Trophoblast cell (in vitro differentiated cells and primary cell): ENCODE results near the gene ACACB.

Experiments
- DNase-seq, 2 donors: peaks; one replicate each; pipeline ENCODE4 v3.0.0-alpha.2; 2016
- H2AFZ ChIP-seq: 2 replicates; pipeline ENCODE4 v1.6.1; 2013; ENCODE audit warnings: low read length, moderate library complexity, mild to moderate bottlenecking; ENCODE audit not compliant: insufficient read depth, poor library complexity
- H2AK5ac ChIP-seq: 2 replicates; pipeline ENCODE4 v1.6.1; 2013; ENCODE audit warnings: mild to moderate bottlenecking, low read length
- H2BK120ac ChIP-seq: 2 replicates; pipeline ENCODE4 v1.6.1; 2013; ENCODE audit warnings: low read length, mild to moderate bottlenecking, moderate library complexity; ENCODE audit not compliant: insufficient read depth, poor library complexity
- H2BK12ac ChIP-seq: 2 replicates; pipeline ENCODE4 v1.6.1; 2013; ENCODE audit warnings: mild to moderate bottlenecking, low read length, moderate library complexity
- H2BK5ac ChIP-seq: 2 replicates; pipeline ENCODE4 v1.6.1; 2013; ENCODE audit warnings: low read length, low read depth, moderate library complexity, mild to moderate bottlenecking; ENCODE audit not compliant: poor library complexity
- H3K14ac ChIP-seq: 2 replicates; pipeline ENCODE4 v1.6.1; 2013; ENCODE audit warnings: mild to moderate bottlenecking, low read length
- H3K18ac ChIP-seq: 2 replicates; pipeline ENCODE4 v1.6.1; 2013; ENCODE audit warnings: mild to moderate bottlenecking, low read length
- H3K23ac ChIP-seq: 2 replicates; pipeline ENCODE4 v1.6.1; 2013; ENCODE audit warnings: low read length
- H3K27ac ChIP-seq: 2 replicates; pipeline ENCODE4 v1.5.1; 2013; ENCODE audit warnings: low read depth, mild to moderate bottlenecking, inconsistent platforms, low read length, moderate library complexity
- H3K27me3 ChIP-seq: 2 replicates; pipeline ENCODE4 v1.6.1; 2013; ENCODE audit warnings: inconsistent platforms, mild to moderate bottlenecking, low read length, moderate library complexity; ENCODE audit not compliant: insufficient read depth
- H3K36me3 ChIP-seq, 2 experiments: 1 replicate in 1 of 2; 2 replicates in 1 of 2; pipeline ENCODE4 v1.6.1; 2013; ENCODE audit warnings: low read length in 2 of 2, mild to moderate bottlenecking in 2 of 2, moderate library complexity in 1 of 2; ENCODE audit not compliant: insufficient read depth in 2 of 2, control insufficient read depth in 1 of 2
- H3K4ac ChIP-seq: 2 replicates; pipeline ENCODE4 v1.6.1; 2013; ENCODE audit warnings: low read depth, mild to moderate bottlenecking, low read length, moderate library complexity
- H3K4me1 ChIP-seq, 2 experiments: 1 replicate in 1 of 2; 2 replicates in 1 of 2; pipeline ENCODE4 v1.6.1; 2013; ENCODE audit warnings: low read length in 2 of 2, mild to moderate bottlenecking in 2 of 2, moderate library complexity in 1 of 2; ENCODE audit not compliant: insufficient read depth in 2 of 2, control insufficient read depth in 1 of 2
- H3K4me2 ChIP-seq: 2 replicates; pipeline ENCODE4 v1.6.1; 2013; ENCODE audit warnings: inconsistent platforms, mild to moderate bottlenecking, low read length, moderate library complexity
- H3K4me3 ChIP-seq: 2 replicates; pipeline ENCODE4 v1.5.1; 2013; ENCODE audit warnings: mild to moderate bottlenecking, low read depth, low read length, inconsistent platforms
- H3K79me1 ChIP-seq: one replicate; pipeline ENCODE4 v1.6.1; 2013; ENCODE audit warnings: low read length
- H3K79me2 ChIP-seq: 2 replicates; pipeline ENCODE4 v1.6.1; 2013; ENCODE audit warnings: low read length, mild to moderate bottlenecking; ENCODE audit not compliant: control insufficient read depth, insufficient read depth, poor library complexity
- H3K9ac ChIP-seq: 2 replicates; pipeline ENCODE4 v1.6.1; 2013; ENCODE audit warnings: mild to moderate bottlenecking, low read length
- H3K9me3 ChIP-seq: 2 replicates; pipeline ENCODE4 v1.6.1; 2013; ENCODE audit warnings: low read depth, mild to moderate bottlenecking, control low read depth, inconsistent platforms, low read length; ENCODE audit not compliant: insufficient read depth
- H4K12ac ChIP-seq: 2 replicates; pipeline ENCODE4 v1.6.1; 2013; ENCODE audit warnings: low read depth, mild to moderate bottlenecking, low read length, moderate library complexity
- H4K8ac ChIP-seq: 2 replicates; pipeline ENCODE4 v1.6.1; 2013; ENCODE audit warnings: low read depth, mild to moderate bottlenecking, low read length, moderate library complexity
- H4K91ac ChIP-seq: one replicate; pipeline ENCODE4 v1.6.1; 2013; ENCODE audit warnings: low read depth, mild to moderate bottlenecking, low read length, moderate library complexity
- WGBS: extraction: QIAGEN DNeasy Blood & Tissue Kit; methylation state at CpG from one replicate; pipeline ENCODE4 v1.1.7; 2013; ENCODE audit warnings: missing lambda C conversion rate; ENCODE audit not compliant: insufficient read length, insufficient coverage; ENCODE audit errors: extremely low coverage; 5-methylcytosine and 5-hydroxymethylcytosine counted together

ACACB gene

DNA sequence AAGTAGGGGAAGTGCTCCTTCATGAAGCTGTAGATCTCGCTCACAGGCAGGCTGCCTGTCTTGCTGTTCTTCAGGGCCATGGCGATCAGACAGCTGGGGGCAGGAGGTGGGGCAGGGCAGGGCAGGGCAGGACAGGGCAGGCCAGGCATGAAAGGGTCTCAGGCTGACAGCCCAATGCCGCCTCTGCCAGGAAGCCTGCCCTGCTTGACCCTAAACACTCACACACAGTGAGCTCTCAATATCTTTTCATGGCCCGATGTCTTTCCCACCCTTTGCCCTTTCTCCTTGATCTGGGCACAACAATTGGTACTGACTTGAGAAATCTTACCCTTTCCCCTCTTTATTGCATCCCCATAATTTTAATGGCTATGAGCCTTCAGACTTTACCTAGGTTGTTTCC is 170.3 kb downstream of the ACACB start:
- H4K12ac ChIP-seq = no peak overlapping the region
- H3K9me3 ChIP-seq = no peaks in the 10 kb centered on the region
- H3K4ac ChIP-seq = no peak overlapping the region
- no peak for DNase-seq
- H3K79me2 ChIP-seq = no peaks in the 10 kb centered on the region
- H2BK12ac ChIP-seq = no peak overlapping the region
- no peak overlapping the region for H3K4me3 ChIP-seq
- no CpG with 5 or more reads among the region's 4 CpGs for WGBS
- H2BK120ac ChIP-seq = no peak overlapping the region
- no peak overlapping the region for H3K4me2 ChIP-seq
- no peak overlapping the region for H2BK5ac ChIP-seq
- no peak overlapping the region for H3K9ac ChIP-seq
- no peak overlapping the region for H3K27ac ChIP-seq
- H2AK5ac ChIP-seq = no peak overlapping the region
- no peak overlapping the region for H3K18ac ChIP-seq
- no peak overlapping the region for H3K14ac ChIP-seq
- no peak overlapping the region for H3K23ac ChIP-seq
- H3K79me1 ChIP-seq = no peaks in the 10 kb centered on the region
- no peak overlapping the region for H4K91ac ChIP-seq
- H3K27me3 ChIP-seq = no peaks in the 10 kb centered on the region
- no peaks in the 10 kb centered on the region for H3K36me3 ChIP-seq
- H3K4me1 ChIP-seq = no peaks in the 10 kb centered on the region
- H2AFZ ChIP-seq = no peak overlapping the region
- H4K8ac ChIP-seq = no peak overlapping the region

- no peak overlapping the region for H4K8ac ChIP-seq
- H2BK12ac ChIP-seq = no peak overlapping the region
- H2BK120ac ChIP-seq = no peak overlapping the region
- no peak overlapping the region for H4K12ac ChIP-seq
- no peak overlapping the region for H3K18ac ChIP-seq
- no peaks in the 10 kb centered on the region for H3K79me2 ChIP-seq
- no peak overlapping the region for H3K4me3 ChIP-seq
- H3K27me3 ChIP-seq = no peaks in the 10 kb centered on the region
- H3K4me1 ChIP-seq = no peaks in the 10 kb centered on the region
- H3K79me1 ChIP-seq = no peaks in the 10 kb centered on the region
- no peak overlapping the region for H4K91ac ChIP-seq
- no peak overlapping the region for H3K23ac ChIP-seq
- no peaks in the 10 kb centered on the region for H3K36me3 ChIP-seq
- no peak overlapping the region for H3K4ac ChIP-seq
- H3K4me2 ChIP-seq = no peak overlapping the region
- H3K27ac ChIP-seq = no peak overlapping the region
- no CpG with 5 or more reads among the region's 7 CpGs for WGBS
- no peaks in the 10 kb centered on the region for H3K9me3 ChIP-seq
- DNase-seq = no peak
- H3K9ac ChIP-seq = no peak overlapping the region
- H2AK5ac ChIP-seq = no peak overlapping the region
- H2BK5ac ChIP-seq = no peak overlapping the region
- H2AFZ ChIP-seq = no peak overlapping the region
- no peak overlapping the region for H3K14ac ChIP-seq
Measured at GRCh38 chr12:109287181-109287580, 170.8 kb downstream of the ACACB start.

GRCh38 chr12:109287811-109288469 is 171.6 kb downstream of the ACACB start:
- Histone ChIP-seq H4K8ac (no peak overlapping the region), H3K27me3 (no peaks in the 10 kb centered on the region), H2BK5ac (no peak overlapping the region), H3K18ac (no peak overlapping the region), H3K27ac (no peak overlapping the region), H3K4me3 (no peak overlapping the region), H3K4me2 (no peak overlapping the region), H3K79me2 (no peaks in the 10 kb centered on the region), H3K36me3 (no peaks in the 10 kb centered on the region), H2BK12ac (no peak overlapping the region), H3K9ac (no peak overlapping the region), H2BK120ac (no peak overlapping the region), H3K79me1 (no peaks in the 10 kb centered on the region), H3K4ac (no peak overlapping the region), H4K12ac (no peak overlapping the region), H2AK5ac (no peak overlapping the region), H2AFZ (no peak overlapping the region), H3K14ac (no peak overlapping the region), H3K4me1 (no peaks in the 10 kb centered on the region), H4K91ac (no peak overlapping the region), H3K9me3 (no peaks in the 10 kb centered on the region), H3K23ac (no peak overlapping the region)
- no peak for DNase-seq
- no CpG with 5 or more reads among the region's 16 CpGs for WGBS

DNA sequence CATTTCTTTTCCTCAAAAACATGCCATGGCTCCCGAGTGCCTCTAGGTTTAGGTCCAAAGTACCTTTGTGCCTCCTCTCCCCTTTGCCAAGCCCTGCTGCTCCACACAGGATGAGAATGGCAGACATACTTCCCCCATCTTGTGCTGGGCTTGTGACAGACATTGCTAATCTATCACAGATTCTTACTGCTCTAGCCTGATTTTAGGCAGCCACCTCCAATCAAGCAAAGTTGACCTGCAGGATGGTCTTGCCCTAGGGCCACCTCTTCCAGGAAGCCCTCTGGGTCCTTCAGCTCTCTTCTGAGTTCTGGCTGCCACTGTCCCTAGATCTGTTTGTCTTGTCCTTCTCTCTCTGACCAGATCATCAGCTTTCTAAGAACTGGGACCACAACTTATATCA is 172.2 kb downstream of the ACACB start:
- H3K4me1 ChIP-seq = no peaks in the 10 kb centered on the region
- H2BK5ac ChIP-seq = no peak overlapping the region

More for the DNA sequence above, 172.2 kb downstream of the ACACB start:
- Histone ChIP-seq H2BK120ac (no peak overlapping the region), H3K4ac (no peak overlapping the region), H3K27me3 (no peaks in the 10 kb centered on the region), H3K36me3 (no peaks in the 10 kb centered on the region), H3K14ac (no peak overlapping the region), H2AK5ac (no peak overlapping the region), H3K9ac (no peak overlapping the region), H3K27ac (no peak overlapping the region), H4K91ac (no peak overlapping the region), H3K79me1 (no peaks in the 10 kb centered on the region), H4K12ac (no peak overlapping the region), H3K4me2 (no peak overlapping the region), H4K8ac (no peak overlapping the region), H3K79me2 (no peaks in the 10 kb centered on the region), H2AFZ (no peak overlapping the region), H3K23ac (no peak overlapping the region), H3K4me3 (no peak overlapping the region), H2BK12ac (no peak overlapping the region), H3K9me3 (no peaks in the 10 kb centered on the region), H3K18ac (no peak overlapping the region)
- WGBS = no CpG with 5 or more reads among the region's 1 CpG
- DNase-seq = no peak
